ENCODE results near the gene TPCN1. TPM values are rescaled to one million over a fixed set of nuclear protein-coding genes. Genes with fewer than 3 reads are reported as not detected.

Gene TPCN1
- total and polyA plus RNA-seq, 2 of the 8 experiments (the other 6 are each of a cell fraction or from before 2014, with no cell fraction given): 14.9 to 21.4 TPM

DNA sequence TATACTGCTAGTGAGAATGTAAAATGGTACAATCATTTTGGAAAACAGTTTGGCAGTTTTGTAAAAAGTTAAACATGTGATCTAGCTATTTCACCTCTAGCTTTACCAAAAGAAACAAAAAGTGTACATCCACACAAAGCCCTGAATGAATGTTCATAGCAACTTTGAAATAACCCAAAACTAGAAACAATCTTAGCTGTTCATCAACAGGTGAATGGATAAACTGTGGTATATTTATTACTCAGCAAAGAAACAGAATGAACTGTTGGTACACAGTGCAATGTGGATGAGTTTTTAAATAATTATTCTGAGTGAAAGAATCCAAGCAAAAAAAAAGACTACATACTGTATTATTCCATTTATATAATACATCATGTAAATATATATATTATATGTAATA lies 36.3 kb downstream of the TPCN1 start:
- no peak overlapping the region for H3K18ac ChIP-seq (ENCODE audit: extremely low read depth, low read length)
- peaks cover 0 to 3% (median 0%) of the 10 kb centered on the region in 4 experiments; a peak in 4 of 7 replicates for H3K4me1 ChIP-seq (replicated peaks in 1 of 4; ENCODE audit: control insufficient read depth in 3 of 4, insufficient read depth in 4 of 4, low read length in 3 of 4)
- H2BK120ac ChIP-seq (replicated peaks; ENCODE audit: low read depth, low read length): no peak overlapping the region
- no peaks in the 10 kb centered on the region for H3K79me1 ChIP-seq (ENCODE audit: low read depth, low read length)
- no peak overlapping the region for H3K4ac ChIP-seq (replicated peaks; ENCODE audit: insufficient read length, low read depth, low read length)
- no peak overlapping the region for H2AFZ ChIP-seq (ENCODE audit: low read length)
- no peak overlapping the region for H2AK5ac ChIP-seq (ENCODE audit: low read depth, low read length)
- H3K36me3 ChIP-seq (ENCODE audit: control insufficient read depth in 2 of 4, insufficient read depth in 4 of 4, low read length in 3 of 4): no peaks in the 10 kb centered on the region
- TF ChIP-seq TBP (IDR thresholded peaks at IDR 0.05; ENCODE audit: low read depth, low read length) (no peak), RXRA (IDR thresholded peaks at IDR 0.05; ENCODE audit: insufficient read depth, low read depth, low read length) (no peak), EZH2 (IDR thresholded peaks at IDR 0.05; ENCODE audit: low read depth, low read length, severe bottlenecking) (no peak), JUND (IDR thresholded peaks at IDR 0.05; ENCODE audit: low read length) (no peak), POLR2A (IDR thresholded peaks at IDR 0.05; ENCODE audit: control extremely low read depth in 1 of 2, low read depth in 2 of 2, low read length in 2 of 2) (no peak), MAFK (IDR thresholded peaks at IDR 0.05; ENCODE audit: low read depth, low read length) (no peak), KDM1A (IDR thresholded peaks at IDR 0.05; ENCODE audit: borderline replicate concordance, low read length) (no peak), SUZ12 (IDR thresholded peaks at IDR 0.05; ENCODE audit: low read length) (no peak), EGR1 (IDR thresholded peaks at IDR 0.05; ENCODE audit: borderline replicate concordance, low read depth, low read length) (no peak), SIX5 (IDR thresholded peaks at IDR 0.05; ENCODE audit: low read depth, low read length) (no peak), ZNF274 (IDR thresholded peaks at IDR 0.05; ENCODE audit: borderline replicate concordance, extremely low read depth, low read length) (no peak), SIN3A (conservative IDR thresholded peaks at IDR 0.05 in 1 of 2, IDR thresholded peaks at IDR 0.05 in 1 of 2; ENCODE audit: low read depth in 1 of 2, low read length in 2 of 2) (no peak), HDAC6 (IDR thresholded peaks at IDR 0.05; ENCODE audit: low read depth, low read length) (no peak)
- no peak overlapping the region for H2BK20ac ChIP-seq (ENCODE audit: low read length)
- H3K23me2 ChIP-seq (ENCODE audit: low read depth, low read length): no peaks in the 10 kb centered on the region
- H3K9me3 ChIP-seq (ENCODE audit: insufficient read depth in 2 of 2, low read depth in 1 of 2, low read length in 1 of 2): no peaks in the 10 kb centered on the region
- no peak overlapping the region for H3K14ac ChIP-seq (ENCODE audit: insufficient read length)
- H3K27ac ChIP-seq (ENCODE audit: low read depth, low read length): no peak overlapping the region
- no peak overlapping the region for H3K9ac ChIP-seq (replicated peaks in 1 of 4; ENCODE audit: extremely low read depth in 1 of 4, low read depth in 3 of 4, low read length in 3 of 4)
- no peak overlapping the region for H3K4me3 ChIP-seq (ENCODE audit: extremely low read depth in 1 of 4, insufficient read depth in 2 of 4, low read depth in 3 of 4, low read length in 4 of 4)
- no peak overlapping the region for H3K4me2 ChIP-seq (ENCODE audit: insufficient read depth in 1 of 2, low read depth in 2 of 2, low read length in 2 of 2)
- no peak overlapping the region for H3K56ac ChIP-seq (replicated peaks; ENCODE audit: insufficient read length, low read depth, low read length)
- H2BK12ac ChIP-seq (ENCODE audit: low read depth, low read length): no peak overlapping the region
- H2BK15ac ChIP-seq (ENCODE audit: low read length): no peak overlapping the region
- no peaks in the 10 kb centered on the region for H3K79me2 ChIP-seq (ENCODE audit: control insufficient read depth in 1 of 2, insufficient read depth in 2 of 2, low read length in 2 of 2)
- H4K8ac ChIP-seq (ENCODE audit: extremely low read depth, insufficient read depth, low read length): no peak overlapping the region
- CTCF ChIA-PET (ENCODE audit: partially characterized antibody): interaction anchor here (0.7 to 2.2 kb wide), 3 partner anchors 83 to 168 kb away, joined by 3 to 6 read pairs (median 6); no protein-coding TSS in a partner anchor
- no peaks in the 10 kb centered on the region for H4K20me1 ChIP-seq (replicated peaks in 1 of 2; ENCODE audit: control insufficient read depth in 1 of 2, insufficient read depth in 2 of 2, low read length in 2 of 2)
- H2BK5ac ChIP-seq (ENCODE audit: low read depth, low read length): no peak overlapping the region
- no peaks in the 10 kb centered on the region for H3K27me3 ChIP-seq (replicated peaks in 1 of 4; ENCODE audit: control insufficient read depth in 3 of 4, extremely low read depth in 1 of 4, insufficient read depth in 3 of 4, low read length in 3 of 4)
- no peak overlapping the region for H4K5ac ChIP-seq (ENCODE audit: insufficient read length, low read depth, low read length)
- DNase-seq (ENCODE audit: low read depth in 1 of 2, low spot score in 2 of 2) (no peak), FAIRE-seq (no peak)
- no peak overlapping the region for H3K23ac ChIP-seq (ENCODE audit: insufficient read length)
- H4K91ac ChIP-seq (replicated peaks; ENCODE audit: insufficient read length, low read length): no peak overlapping the region
- POLR2A ChIA-PET (ENCODE audit: partially characterized antibody): interaction anchor here (1.5 to 2.5 kb wide), 2 partner anchors 11 to 15 kb away, joined by 3 to 14 read pairs; no protein-coding TSS in a partner anchor

All from H1 (cell line).